Osteocyte (in vitro differentiated cells): ENCODE data around the gene ELMOD2. TPM values are rescaled to one million over a fixed set of nuclear protein-coding genes. Genes with fewer than 3 reads are reported as not detected.

Experiments used
- DNase-seq: peaks from one replicate; pipeline ENCODE4 v3.0.0; 2021; ENCODE audit warnings: mixed read lengths; ENCODE audit not compliant: unreplicated experiment; ENCODE audit errors: extremely low spot score
- H3K27ac Mint-ChIP-seq: one replicate; pipeline ENCODE4 v1.8.0; 2021; ENCODE audit warnings: mild to moderate bottlenecking, mixed read lengths; ENCODE audit not compliant: unreplicated experiment
- H3K27me3 Mint-ChIP-seq: one replicate; pipeline ENCODE4 v1.8.0; 2021; ENCODE audit warnings: mixed read lengths; ENCODE audit not compliant: unreplicated experiment
- H3K36me3 Mint-ChIP-seq: one replicate; pipeline ENCODE4 v1.8.0; 2021; ENCODE audit warnings: mixed read lengths; ENCODE audit not compliant: unreplicated experiment
- H3K4me1 Mint-ChIP-seq: one replicate; pipeline ENCODE4 v1.8.0; 2021; ENCODE audit warnings: mixed read lengths; ENCODE audit not compliant: unreplicated experiment
- H3K4me3 Mint-ChIP-seq: one replicate; pipeline ENCODE4 v1.8.0; 2021; ENCODE audit warnings: mild to moderate bottlenecking, moderate library complexity, mixed read lengths; ENCODE audit not compliant: unreplicated experiment
- H3K9me3 Mint-ChIP-seq: one replicate; pipeline ENCODE4 v1.8.0; 2021; ENCODE audit warnings: mixed read lengths; ENCODE audit not compliant: unreplicated experiment
- long read RNA-seq: library from polyadenylated mRNA; unstranded; transcript quantifications from one replicate; pipeline ENCODE4 v2.0.0, GENCODE V29; 2021
- total RNA-seq: library from RNA; stranded (reverse); gene quantifications from 2 replicates; pipeline ENCODE4 v1.2.1, GENCODE V29; 2021
- TF ChIP-seq, protein P1 (sequence below): fragments of 200-600 bp; sonication (generic); IDR thresholded peaks from 2 replicates; pipeline ENCODE4 v1.5.0; 2021; ENCODE audit warnings: antibody characterized with exemption, mild to moderate bottlenecking, moderate library complexity

The ELMOD2 gene, protein sequence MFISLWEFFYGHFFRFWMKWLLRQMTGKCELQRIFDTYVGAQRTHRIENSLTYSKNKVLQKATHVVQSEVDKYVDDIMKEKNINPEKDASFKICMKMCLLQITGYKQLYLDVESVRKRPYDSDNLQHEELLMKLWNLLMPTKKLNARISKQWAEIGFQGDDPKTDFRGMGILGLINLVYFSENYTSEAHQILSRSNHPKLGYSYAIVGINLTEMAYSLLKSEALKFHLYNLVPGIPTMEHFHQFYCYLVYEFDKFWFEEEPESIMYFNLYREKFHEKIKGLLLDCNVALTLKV
- total RNA-seq: 31.4 and 32.8 TPM in 2 replicates
- long read RNA-seq, full-length matches to known transcripts: 52 of 57 reads
- long read RNA-seq, partial matches to known transcripts: 0 of 57 reads
- long read RNA-seq, other reads (novel, unspliced or antisense): 5 of 57 reads

DNA sequence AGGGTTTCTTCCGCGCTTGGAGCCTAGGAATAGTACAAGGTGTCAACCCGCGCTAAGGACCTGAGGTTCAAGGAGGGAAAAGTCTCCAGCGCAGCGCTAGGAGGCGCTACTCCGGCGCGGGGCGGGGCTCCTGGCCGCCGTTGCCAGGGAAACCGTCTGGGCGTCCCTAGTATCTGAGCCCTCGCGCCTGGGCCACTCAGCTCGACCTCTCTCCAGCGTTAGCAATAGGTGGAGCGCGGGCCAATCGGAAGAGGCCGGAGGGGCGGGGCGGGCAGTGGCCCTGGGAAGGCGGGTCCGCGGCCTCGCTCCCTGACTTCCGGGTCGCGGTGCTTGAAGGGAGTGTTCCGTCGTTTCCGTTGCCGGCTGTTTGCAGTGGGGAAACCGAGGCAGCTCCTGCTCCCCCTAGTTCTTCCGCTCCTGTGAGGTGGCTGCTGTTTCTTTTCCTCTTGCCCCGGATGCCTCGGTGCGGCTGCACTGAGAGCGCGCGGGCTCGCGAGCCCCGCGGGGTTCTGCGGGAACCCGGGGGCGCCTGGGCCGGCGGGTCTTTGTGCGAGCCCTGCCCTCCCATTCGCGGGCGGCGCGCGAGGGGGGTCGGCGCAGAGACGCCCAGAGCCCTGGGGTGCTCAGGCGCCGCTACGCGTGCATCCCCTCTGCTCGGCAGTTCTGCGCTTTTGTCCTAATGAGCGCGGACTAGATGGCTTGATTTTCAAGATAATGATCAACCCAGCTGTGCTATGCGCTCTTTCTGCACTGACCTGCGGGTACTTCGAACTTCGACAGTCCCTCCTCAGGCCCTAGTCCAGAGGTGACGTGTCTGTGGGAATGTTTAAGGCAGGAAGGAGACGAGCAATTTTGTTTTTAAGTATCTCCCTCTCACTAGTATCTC lies at the start of gene ELMOD2:
TSS of gene ELMOD2 (plus strand) at position 312 of the 886 bp plus-strand sequence. CDS start 1,261 bp downstream, outside the sequence.
- DNase-seq: peak; percentile 98
- peaks cover 12% of the 10 kb centered on the region for H3K4me1 Mint-ChIP-seq
- H3K27ac Mint-ChIP-seq: peak within 1 kb of the TSS; percentile 84
- peaks cover 18% of the 10 kb centered on the region for H3K36me3 Mint-ChIP-seq
- H3K27me3 Mint-ChIP-seq: peaks cover 5% of the 10 kb centered on the region
- H3K4me3 Mint-ChIP-seq: peak within 1 kb of the TSS; percentile 84
- TF ChIP-seq, protein P1, sequence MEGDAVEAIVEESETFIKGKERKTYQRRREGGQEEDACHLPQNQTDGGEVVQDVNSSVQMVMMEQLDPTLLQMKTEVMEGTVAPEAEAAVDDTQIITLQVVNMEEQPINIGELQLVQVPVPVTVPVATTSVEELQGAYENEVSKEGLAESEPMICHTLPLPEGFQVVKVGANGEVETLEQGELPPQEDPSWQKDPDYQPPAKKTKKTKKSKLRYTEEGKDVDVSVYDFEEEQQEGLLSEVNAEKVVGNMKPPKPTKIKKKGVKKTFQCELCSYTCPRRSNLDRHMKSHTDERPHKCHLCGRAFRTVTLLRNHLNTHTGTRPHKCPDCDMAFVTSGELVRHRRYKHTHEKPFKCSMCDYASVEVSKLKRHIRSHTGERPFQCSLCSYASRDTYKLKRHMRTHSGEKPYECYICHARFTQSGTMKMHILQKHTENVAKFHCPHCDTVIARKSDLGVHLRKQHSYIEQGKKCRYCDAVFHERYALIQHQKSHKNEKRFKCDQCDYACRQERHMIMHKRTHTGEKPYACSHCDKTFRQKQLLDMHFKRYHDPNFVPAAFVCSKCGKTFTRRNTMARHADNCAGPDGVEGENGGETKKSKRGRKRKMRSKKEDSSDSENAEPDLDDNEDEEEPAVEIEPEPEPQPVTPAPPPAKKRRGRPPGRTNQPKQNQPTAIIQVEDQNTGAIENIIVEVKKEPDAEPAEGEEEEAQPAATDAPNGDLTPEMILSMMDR: peak; percentile 98
- no peaks in the 10 kb centered on the region for H3K9me3 Mint-ChIP-seq

DNA sequence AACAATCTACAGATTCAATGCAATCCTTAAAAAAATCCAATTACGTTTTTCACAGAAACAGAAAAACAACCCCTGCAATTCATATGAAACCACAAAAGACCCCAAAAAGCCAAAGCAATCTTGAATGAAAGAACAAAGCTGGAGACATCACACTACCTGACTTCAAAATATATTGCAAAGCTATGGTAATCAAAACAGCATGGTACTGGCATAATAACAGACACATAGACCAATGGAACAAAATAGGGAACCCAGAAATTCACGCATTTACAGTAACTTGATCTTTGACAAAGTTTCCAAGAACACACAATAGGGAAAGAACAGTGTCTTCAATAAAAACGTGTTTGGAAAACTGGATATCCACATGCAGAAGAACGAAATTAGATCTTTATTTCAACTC lies 40.5 kb upstream of the ELMOD2 start:
- peaks cover 12% of the 10 kb centered on the region for H3K9me3 Mint-ChIP-seq
- no peak for DNase-seq
- TF ChIP-seq, protein P1: no peak
- H3K27ac Mint-ChIP-seq: no peak overlapping the region
- no peaks in the 10 kb centered on the region for H3K36me3 Mint-ChIP-seq
- H3K4me1 Mint-ChIP-seq: no peaks in the 10 kb centered on the region
- peaks cover 41% of the 10 kb centered on the region for H3K27me3 Mint-ChIP-seq
- H3K4me3 Mint-ChIP-seq: no peak overlapping the region

DNA sequence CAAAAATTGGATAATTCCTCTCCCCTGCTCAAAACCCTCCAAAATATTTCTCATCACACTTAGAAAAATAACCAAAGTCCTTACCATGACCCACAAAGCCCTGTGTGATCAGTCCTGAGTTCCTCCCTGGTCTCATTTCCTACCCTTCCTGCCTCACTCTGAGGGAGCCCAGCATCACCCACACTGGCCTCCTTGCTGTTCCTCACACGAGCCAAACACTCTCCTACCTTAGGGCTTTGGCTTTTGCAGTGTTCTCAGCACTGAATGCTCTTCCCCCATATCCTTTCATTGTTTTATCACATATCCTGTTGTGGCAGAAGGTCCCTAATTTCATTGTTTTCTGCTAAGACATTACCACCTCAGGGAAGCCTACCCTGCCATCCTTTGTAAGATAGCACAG lies 38.0 kb upstream of the ELMOD2 start:
- Mint-ChIP-seq H3K36me3 (no peaks in the 10 kb centered on the region), H3K27me3 (peaks cover 43% of the 10 kb centered on the region), H3K9me3 (peaks cover 12% of the 10 kb centered on the region), H3K27ac (no peak overlapping the region), H3K4me1 (no peaks in the 10 kb centered on the region), H3K4me3 (no peak overlapping the region)
- DNase-seq: no peak
- TF ChIP-seq, protein P1: no peak

DNA sequence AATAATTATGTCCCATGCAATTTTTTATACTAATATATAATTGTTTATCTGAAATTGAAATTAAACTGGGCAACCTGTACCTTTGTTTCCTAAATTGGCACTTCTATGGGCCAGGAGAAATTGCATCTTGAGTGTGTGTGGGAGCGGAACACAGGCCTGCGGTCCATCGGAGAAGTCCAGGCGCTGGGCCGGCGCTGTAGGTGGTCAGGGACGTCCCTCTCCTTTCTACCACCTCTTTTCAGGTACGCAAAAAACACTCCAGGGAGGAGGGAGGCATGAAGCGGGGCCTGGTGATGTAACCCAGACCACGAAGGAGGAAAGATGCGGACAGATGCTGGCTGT lies 26.6 kb upstream of the ELMOD2 start:
- Mint-ChIP-seq H3K27me3 (peaks cover 70% of the 10 kb centered on the region), H3K4me3 (peak overlapping the region; percentile 32)

More for the DNA sequence above, 26.6 kb upstream of the ELMOD2 start:
- DNase-seq: no peak
- Mint-ChIP-seq H3K36me3 (no peaks in the 10 kb centered on the region), H3K9me3 (no peaks in the 10 kb centered on the region), H3K27ac (no peak overlapping the region), H3K4me1 (peaks cover 3% of the 10 kb centered on the region)
- TF ChIP-seq, protein P1: no peak
